Upper lobe of left lung (tissue), 6 donors: Measurements from ENCODE around the gene NHP2. TPM values are rescaled to one million over a fixed set of nuclear protein-coding genes. Genes with fewer than 3 reads are reported as not detected.

Experiments used
- ATAC-seq, 2 donors: fragments of 200-7000 bp; cut with Tn5 transposase; one replicate each; pipeline ENCODE4 v1.9.1; 2022; ENCODE audit warnings: mild to moderate bottlenecking in 2 of 2, moderate library complexity in 2 of 2; ENCODE audit not compliant: low FRiP score in 2 of 2
- DNase-seq, 2 donors: peaks; one replicate each; pipeline ENCODE4 v3.0.0-alpha.2; 2019 to 2020
- H3K27ac ChIP-seq, 4 donors: fragments of 200-600 bp; sonication (generic); one replicate each; pipeline ENCODE4 v1.5.1; 2016 to 2019
- H3K27me3 ChIP-seq, 4 donors: fragments of 200-600 bp; sonication (generic); one replicate each; pipeline ENCODE4 v1.5.1; 2017 to 2019
- H3K36me3 ChIP-seq, 4 donors: fragments of 200-600 bp; sonication (generic); one replicate each; pipeline ENCODE4 v1.5.1; 2016 to 2019
- H3K4me1 ChIP-seq, 4 donors: fragments of 200-600 bp; sonication (generic); one replicate each; pipeline ENCODE4 v1.5.1; 2018 to 2019
- H3K4me3 ChIP-seq, 4 donors: fragments of 200-600 bp; sonication (generic); one replicate each; pipeline ENCODE4 v1.5.1; 2017 to 2019; ENCODE audit warnings: mild to moderate bottlenecking in 2 of 4, moderate library complexity in 1 of 4
- H3K9me3 ChIP-seq, 4 donors: fragments of 200-600 bp; sonication (generic); one replicate each; pipeline ENCODE4 v1.5.1; 2018 to 2019
- EP300 ChIP-seq, 4 donors: sonication (generic); formaldehyde crosslinking; IDR thresholded peaks; one replicate each; pipeline ENCODE4 v1.5.1; 2017; ENCODE audit warnings: antibody characterized with exemption in 4 of 4, control low read depth in 2 of 4
- POLR2A ChIP-seq, 4 donors: fragments of 450-650 bp; IDR thresholded peaks; one replicate each; pipeline ENCODE4 v1.5.1; 2016 to 2017; ENCODE audit warnings: antibody characterized with exemption in 4 of 4, mild to moderate bottlenecking in 2 of 4
- POLR2AphosphoS5 ChIP-seq, 2 donors: sonication (generic); formaldehyde crosslinking; IDR thresholded peaks; one replicate each; pipeline ENCODE4 v1.5.1; 2017; ENCODE audit warnings: antibody characterized with exemption in 2 of 2
- WGBS, 2 donors: methylation state at CpG; one replicate each; pipeline ENCODE4 v1.1.5; 2017 to 2018; 5-methylcytosine and 5-hydroxymethylcytosine counted together
- total RNA-seq, 6 donors: library from RNA; depleted of rRNA in 4 of 6; stranded (reverse); fragments of >200 nt in 4 of 6; gene quantifications; one replicate each; pipeline versions ENCODE4 v1.1.0 to v1.2.1, GENCODE V29; 2016 to 2021
- TF ChIP-seq, protein P1 (sequence below), 6 experiments: fragments of 450-650 bp in 4 of 6; fragments of 200-600 bp in 2 of 6; sonication (generic) in 2 of 6; IDR thresholded peaks; one replicate each; pipeline ENCODE4 v1.5.1; 2016 to 2019; ENCODE audit warnings: antibody characterized with exemption in 6 of 6
- donor health status: DM: no; HTN: no; CAD: no; lungs with moderate emphysema.
- donor health status: DM: no; HTN: yes; CAD: no; lungs with severe emphysema.

NHP2 gene
- total RNA-seq, 6 donors from 2014 or later: 61.0 to 117 (median 86.9) TPM

DNA sequence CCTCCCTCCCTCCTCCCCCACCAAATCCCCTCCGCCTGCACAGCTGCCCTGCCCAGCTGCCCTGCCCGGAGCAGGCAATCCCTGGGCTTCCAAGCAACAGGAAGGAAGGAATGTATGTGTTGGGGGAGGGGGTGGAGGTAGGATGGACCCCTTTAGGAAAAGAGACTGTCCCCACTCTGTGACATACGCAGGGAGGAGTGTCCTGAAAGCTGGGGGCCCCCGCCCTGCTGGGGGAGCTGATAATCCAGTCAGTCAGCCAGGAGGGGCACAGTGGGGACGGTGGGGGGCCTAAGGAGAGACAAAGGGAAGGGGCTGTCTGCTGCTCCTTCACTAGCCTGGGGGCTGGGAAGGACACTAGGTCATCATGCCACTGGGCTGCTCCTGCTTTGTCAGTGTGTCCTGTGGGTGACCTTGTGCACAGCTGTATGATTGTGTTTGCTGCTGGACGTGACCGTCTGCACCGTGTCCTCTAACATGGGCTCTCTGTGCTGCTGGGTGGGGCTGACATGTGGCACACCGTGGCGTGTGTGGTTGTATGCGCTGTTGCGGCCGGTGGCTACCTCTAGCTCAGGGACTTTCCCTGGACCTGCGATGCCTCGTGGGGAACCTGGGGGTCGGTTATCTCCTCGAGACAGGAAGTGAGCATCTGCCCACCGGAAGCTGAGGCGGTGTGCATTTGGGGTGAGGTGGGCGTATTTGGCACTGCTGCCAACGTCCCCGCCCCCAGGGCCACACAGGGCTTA is 37.4 kb downstream of the NHP2 start:
- peaks cover 0 to 30% (median 17%) of the 10 kb centered on the region in 4 donors for H3K27me3 ChIP-seq
- TF ChIP-seq POLR2A (IDR thresholded peaks at IDR 0.05) (no peak), POLR2AphosphoS5 (IDR thresholded peaks at IDR 0.05) (peak in 1 of 2 donors; percentile 23)
- peaks cover 29 to 71% (median 44%) of the 10 kb centered on the region in 4 donors for H3K4me1 ChIP-seq
- peak overlapping the region in 3 of 4 donors; percentile 69 to 72 (median 69) for H3K4me3 ChIP-seq
- H3K36me3 ChIP-seq: no peaks in the 10 kb centered on the region
- no peaks in the 10 kb centered on the region for H3K9me3 ChIP-seq
- 15 to 27% methylated on average over 8 to 22 of the region's 22 CpGs for WGBS, 2 donors
- DNase-seq (peak in 1 of 2 donors; percentile 55), ATAC-seq (no peak)
- peak overlapping the region; percentile 48 to 85 (median 68) for H3K27ac ChIP-seq

DNA sequence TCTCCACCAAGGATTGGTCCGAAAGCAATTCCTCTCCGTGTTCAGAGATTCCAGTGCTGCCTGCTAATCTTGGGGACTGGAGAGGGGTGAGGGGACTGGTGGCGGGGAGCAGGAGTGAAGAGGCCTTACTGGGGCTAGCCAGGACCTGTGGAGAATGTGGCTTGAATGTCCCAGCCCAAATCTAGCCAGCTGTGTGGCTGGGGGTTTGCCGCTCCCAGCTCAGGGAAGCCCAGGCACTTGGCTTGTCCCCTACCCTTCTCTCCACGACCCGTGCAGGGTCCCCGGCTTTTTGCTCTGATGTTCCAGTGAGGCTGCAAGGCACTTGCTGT is 37.9 kb downstream of the NHP2 start:
- Histone ChIP-seq H3K4me1 (peaks cover 24 to 65% (median 40%) of the 10 kb centered on the region in 4 donors), H3K4me3 (peak overlapping the region in 3 of 4 donors; percentile 69 to 72 (median 69)), H3K9me3 (no peaks in the 10 kb centered on the region), H3K27me3 (peaks cover 0 to 30% (median 17%) of the 10 kb centered on the region in 4 donors), H3K27ac (peak overlapping the region; percentile 48 to 85 (median 68)), H3K36me3 (no peaks in the 10 kb centered on the region)
- 29 to 38% methylated on average over 6 to 7 of the region's 7 CpGs for WGBS, 2 donors
- no peak for ATAC-seq
- DNase-seq: no peak
- TF ChIP-seq POLR2AphosphoS5 (IDR thresholded peaks at IDR 0.05) (no peak), POLR2A (IDR thresholded peaks at IDR 0.05) (no peak), EP300 (IDR thresholded peaks at IDR 0.05) (no peak)
- TF ChIP-seq, protein P1, sequence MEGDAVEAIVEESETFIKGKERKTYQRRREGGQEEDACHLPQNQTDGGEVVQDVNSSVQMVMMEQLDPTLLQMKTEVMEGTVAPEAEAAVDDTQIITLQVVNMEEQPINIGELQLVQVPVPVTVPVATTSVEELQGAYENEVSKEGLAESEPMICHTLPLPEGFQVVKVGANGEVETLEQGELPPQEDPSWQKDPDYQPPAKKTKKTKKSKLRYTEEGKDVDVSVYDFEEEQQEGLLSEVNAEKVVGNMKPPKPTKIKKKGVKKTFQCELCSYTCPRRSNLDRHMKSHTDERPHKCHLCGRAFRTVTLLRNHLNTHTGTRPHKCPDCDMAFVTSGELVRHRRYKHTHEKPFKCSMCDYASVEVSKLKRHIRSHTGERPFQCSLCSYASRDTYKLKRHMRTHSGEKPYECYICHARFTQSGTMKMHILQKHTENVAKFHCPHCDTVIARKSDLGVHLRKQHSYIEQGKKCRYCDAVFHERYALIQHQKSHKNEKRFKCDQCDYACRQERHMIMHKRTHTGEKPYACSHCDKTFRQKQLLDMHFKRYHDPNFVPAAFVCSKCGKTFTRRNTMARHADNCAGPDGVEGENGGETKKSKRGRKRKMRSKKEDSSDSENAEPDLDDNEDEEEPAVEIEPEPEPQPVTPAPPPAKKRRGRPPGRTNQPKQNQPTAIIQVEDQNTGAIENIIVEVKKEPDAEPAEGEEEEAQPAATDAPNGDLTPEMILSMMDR (IDR thresholded peaks at IDR 0.05): no peak

DNA sequence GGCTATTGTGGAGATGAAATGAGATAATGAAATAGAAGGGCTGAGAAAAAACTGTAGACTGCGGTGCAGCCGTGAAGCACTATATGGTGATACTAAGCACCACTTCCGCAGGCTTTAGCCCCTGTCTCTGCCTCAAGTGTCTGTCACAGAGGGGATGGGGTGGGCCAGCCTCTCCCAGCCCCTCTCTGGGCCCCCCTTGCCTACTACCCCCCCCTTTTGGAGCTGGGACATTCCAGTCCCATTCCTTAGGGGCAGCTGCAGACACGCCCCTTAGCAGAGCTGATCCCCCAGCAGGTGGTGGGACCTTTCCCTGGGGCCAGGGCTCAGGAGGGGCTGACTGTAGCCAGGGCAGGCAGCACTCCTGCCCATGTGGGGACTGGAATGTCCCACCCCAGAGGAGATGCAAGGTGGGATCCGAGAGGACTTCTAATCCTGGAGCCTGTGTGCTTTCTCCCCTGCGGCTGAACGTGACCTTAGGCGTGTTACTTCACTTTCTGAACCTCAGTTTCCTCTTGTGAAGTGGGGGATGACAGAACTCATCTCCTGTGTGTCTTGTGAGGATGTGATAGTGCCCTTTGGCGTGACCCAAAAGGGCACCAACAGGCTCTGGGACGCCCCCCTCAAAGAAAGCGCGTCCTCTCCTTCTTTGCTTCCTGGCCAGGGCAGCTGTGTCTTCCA is 38.4 kb downstream of the NHP2 start:
- no peaks in the 10 kb centered on the region for H3K9me3 ChIP-seq
- 55 to 57% methylated on average over 11 to 12 of the region's 12 CpGs for WGBS, 2 donors
- H3K27ac ChIP-seq: peak overlapping the region; percentile 48 to 85 (median 75)
- H3K4me1 ChIP-seq: peaks cover 24 to 60% (median 40%) of the 10 kb centered on the region in 4 donors
- ATAC-seq (no peak), DNase-seq (no peak)
- peak overlapping the region in 3 of 4 donors; percentile 69 to 72 (median 69) for H3K4me3 ChIP-seq
- peaks cover 0 to 30% (median 17%) of the 10 kb centered on the region in 4 donors for H3K27me3 ChIP-seq
- H3K36me3 ChIP-seq: no peaks in the 10 kb centered on the region
- TF ChIP-seq, protein P1 (IDR thresholded peaks at IDR 0.05): no peak
- no peak for TF ChIP-seq POLR2AphosphoS5 (IDR thresholded peaks at IDR 0.05)
- no peak for TF ChIP-seq POLR2A (IDR thresholded peaks at IDR 0.05)
- no peak for TF ChIP-seq EP300 (IDR thresholded peaks at IDR 0.05)

DNA sequence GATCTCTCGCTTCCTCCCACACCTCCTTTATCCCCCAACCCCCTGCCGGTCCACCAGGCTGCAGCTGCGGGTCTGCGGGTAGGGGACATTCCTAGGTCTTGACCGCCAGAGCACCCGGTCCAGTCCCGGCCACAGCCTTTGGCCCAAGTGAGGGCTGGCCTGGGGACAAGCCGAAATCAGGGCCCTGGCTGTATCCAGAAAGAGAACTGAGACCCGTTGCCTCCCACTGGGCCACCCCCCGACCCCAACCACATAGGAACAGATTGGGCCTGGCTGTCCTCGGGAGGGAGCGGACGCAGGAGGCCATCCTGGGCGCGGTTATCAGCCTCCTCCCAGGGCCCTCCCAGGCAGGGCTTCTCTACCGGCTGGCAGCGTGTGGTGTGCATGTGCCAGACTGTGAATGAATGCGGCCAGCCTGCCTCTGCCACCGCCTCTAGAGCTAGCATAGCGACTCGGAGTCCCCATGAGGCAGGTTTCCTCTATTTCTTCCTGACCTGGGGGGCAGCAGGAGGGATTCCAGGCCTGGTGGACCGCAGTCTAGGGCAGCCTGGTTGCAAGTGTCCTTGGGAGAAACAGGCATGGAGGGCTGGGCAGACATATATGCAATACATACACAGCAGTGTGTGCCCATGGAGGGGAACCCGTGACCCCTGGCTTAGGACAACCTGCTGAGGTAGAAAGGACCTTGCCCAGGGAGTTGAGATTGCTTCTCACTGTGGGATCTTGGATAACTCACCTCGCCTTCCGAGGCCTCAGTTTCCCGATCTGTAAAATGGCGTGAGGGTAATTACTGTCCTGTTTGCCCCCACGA is 39.2 kb downstream of the NHP2 start:
- peak in 1 of 2 donors; percentile 56 for DNase-seq
- peaks cover 0 to 30% (median 17%) of the 10 kb centered on the region in 4 donors for H3K27me3 ChIP-seq
- no peak for ATAC-seq
- H3K36me3 ChIP-seq: no peaks in the 10 kb centered on the region
- H3K4me3 ChIP-seq: peak overlapping the region; percentile 46 to 72 (median 69)
- peaks cover 24 to 59% (median 40%) of the 10 kb centered on the region in 4 donors for H3K4me1 ChIP-seq
- H3K27ac ChIP-seq: peak overlapping the region; percentile 70 to 85 (median 75)
- WGBS, 2 donors: 21 to 22% methylated on average over 19 to 22 of the region's 28 CpGs
- H3K9me3 ChIP-seq: no peaks in the 10 kb centered on the region
- TF ChIP-seq EP300 (IDR thresholded peaks at IDR 0.05): no peak
- TF ChIP-seq, protein P1 (IDR thresholded peaks at IDR 0.05): no peak
- TF ChIP-seq POLR2A (IDR thresholded peaks at IDR 0.05): no peak
- no peak for TF ChIP-seq POLR2AphosphoS5 (IDR thresholded peaks at IDR 0.05)
